Brain microvascular endothelial cell (primary cell): Measurements from ENCODE around the gene CEP112.

Experiments
- DNase-seq: peaks from one replicate; pipeline ENCODE4 v3.0.0-alpha.2; 2020
- H3K27ac ChIP-seq: fragments of 250-450 bp; sonication (Bioruptor Pico); 2 replicates; pipeline ENCODE4 v1.5.1; 2020; ENCODE audit warnings: mild to moderate bottlenecking, moderate library complexity
- H3K27me3 ChIP-seq: fragments of 250-450 bp; sonication (Bioruptor Pico); replicated peaks from 2 replicates; pipeline ENCODE4 v1.5.1; 2020; ENCODE audit warnings: mild to moderate bottlenecking
- H3K36me3 ChIP-seq: fragments of 250-450 bp; sonication (Bioruptor Pico); replicated peaks from 2 replicates; pipeline ENCODE4 v1.5.1; 2020; ENCODE audit warnings: mild to moderate bottlenecking
- H3K4me3 ChIP-seq: 2 replicates; pipeline ENCODE4 v1.5.1; 2011; ENCODE audit warnings: low read depth, mild to moderate bottlenecking, control low read depth, low read length, moderate library complexity
- in situ Hi-C: cut with HindIII; loops from 2 replicates; pipeline ENCODE4 v1.10.0; 2017; ENCODE audit warnings: low sequenced_read_pairs, low pct_ligation_motif_present
- TF ChIP-seq, protein P1 (sequence below): IDR thresholded peaks from 2 replicates; pipeline ENCODE4 v1.5.1; 2011; ENCODE audit warnings: low read depth, mild to moderate bottlenecking, moderate library complexity, low read length, control low read depth, inconsistent platforms; ENCODE audit errors: missing control alignments

Gene CEP112

GRCh38 chr17:65774787-65775186 lies 417.1 kb downstream of the CEP112 start:
- no peak overlapping the region for H3K4me3 ChIP-seq
- TF ChIP-seq, protein P1, sequence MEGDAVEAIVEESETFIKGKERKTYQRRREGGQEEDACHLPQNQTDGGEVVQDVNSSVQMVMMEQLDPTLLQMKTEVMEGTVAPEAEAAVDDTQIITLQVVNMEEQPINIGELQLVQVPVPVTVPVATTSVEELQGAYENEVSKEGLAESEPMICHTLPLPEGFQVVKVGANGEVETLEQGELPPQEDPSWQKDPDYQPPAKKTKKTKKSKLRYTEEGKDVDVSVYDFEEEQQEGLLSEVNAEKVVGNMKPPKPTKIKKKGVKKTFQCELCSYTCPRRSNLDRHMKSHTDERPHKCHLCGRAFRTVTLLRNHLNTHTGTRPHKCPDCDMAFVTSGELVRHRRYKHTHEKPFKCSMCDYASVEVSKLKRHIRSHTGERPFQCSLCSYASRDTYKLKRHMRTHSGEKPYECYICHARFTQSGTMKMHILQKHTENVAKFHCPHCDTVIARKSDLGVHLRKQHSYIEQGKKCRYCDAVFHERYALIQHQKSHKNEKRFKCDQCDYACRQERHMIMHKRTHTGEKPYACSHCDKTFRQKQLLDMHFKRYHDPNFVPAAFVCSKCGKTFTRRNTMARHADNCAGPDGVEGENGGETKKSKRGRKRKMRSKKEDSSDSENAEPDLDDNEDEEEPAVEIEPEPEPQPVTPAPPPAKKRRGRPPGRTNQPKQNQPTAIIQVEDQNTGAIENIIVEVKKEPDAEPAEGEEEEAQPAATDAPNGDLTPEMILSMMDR: no peak
- H3K27me3 ChIP-seq: no peaks in the 10 kb centered on the region
- in situ Hi-C loops: no loop called here
- H3K36me3 ChIP-seq: no peaks in the 10 kb centered on the region
- no peak for DNase-seq
- no peak overlapping the region for H3K27ac ChIP-seq

DNA sequence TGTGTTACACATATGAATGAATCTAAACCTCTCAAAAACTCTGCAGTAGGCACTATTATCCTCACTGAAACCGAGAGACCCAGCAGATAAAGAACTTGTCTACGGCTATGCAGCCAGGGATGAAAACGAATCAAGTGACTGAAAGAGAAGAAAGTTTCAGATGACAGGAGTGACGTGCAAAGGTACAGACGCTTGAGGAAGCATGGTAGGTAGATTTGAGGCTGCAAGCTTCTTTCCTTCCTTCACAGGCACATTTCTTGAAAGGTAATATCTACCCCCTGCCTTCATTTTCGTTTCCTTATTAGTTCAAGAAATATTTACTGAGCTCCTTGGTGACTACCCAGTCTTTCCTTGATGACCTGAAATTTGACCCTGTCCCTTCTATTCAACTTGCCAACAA lies 418.9 kb downstream of the CEP112 start:
- in situ Hi-C loops: no loop called here

GRCh38 chr17:65771704-65772103 lies 420.2 kb downstream of the CEP112 start:
- Histone ChIP-seq H3K4me3 (no peak overlapping the region), H3K27ac (no peak overlapping the region), H3K36me3 (no peaks in the 10 kb centered on the region), H3K27me3 (no peaks in the 10 kb centered on the region)
- in situ Hi-C loops: no loop called here
- DNase-seq: no peak
- TF ChIP-seq, protein P1: no peak

More for the DNA sequence above, 418.9 kb downstream of the CEP112 start:
- H3K27ac ChIP-seq: no peak overlapping the region
- H3K36me3 ChIP-seq: no peaks in the 10 kb centered on the region
- DNase-seq: no peak
- H3K4me3 ChIP-seq: no peak overlapping the region
- H3K27me3 ChIP-seq: no peaks in the 10 kb centered on the region
- TF ChIP-seq, protein P1: no peak

GRCh38 chr17:65763786-65764185 lies 428.1 kb downstream of the CEP112 start:
- Histone ChIP-seq H3K36me3 (no peaks in the 10 kb centered on the region), H3K27me3 (no peaks in the 10 kb centered on the region), H3K27ac (no peak overlapping the region), H3K4me3 (no peak overlapping the region)
- in situ Hi-C loops: no loop called here
- TF ChIP-seq, protein P1: no peak
- DNase-seq: no peak

GRCh38 chr17:65762973-65763372 lies 429.0 kb downstream of the CEP112 start:
- H3K36me3 ChIP-seq: no peaks in the 10 kb centered on the region
- in situ Hi-C loops: no loop called here
- no peak for DNase-seq
- TF ChIP-seq, protein P1: no peak
- H3K27ac ChIP-seq: no peak overlapping the region
- H3K4me3 ChIP-seq: no peak overlapping the region
- no peaks in the 10 kb centered on the region for H3K27me3 ChIP-seq

DNA sequence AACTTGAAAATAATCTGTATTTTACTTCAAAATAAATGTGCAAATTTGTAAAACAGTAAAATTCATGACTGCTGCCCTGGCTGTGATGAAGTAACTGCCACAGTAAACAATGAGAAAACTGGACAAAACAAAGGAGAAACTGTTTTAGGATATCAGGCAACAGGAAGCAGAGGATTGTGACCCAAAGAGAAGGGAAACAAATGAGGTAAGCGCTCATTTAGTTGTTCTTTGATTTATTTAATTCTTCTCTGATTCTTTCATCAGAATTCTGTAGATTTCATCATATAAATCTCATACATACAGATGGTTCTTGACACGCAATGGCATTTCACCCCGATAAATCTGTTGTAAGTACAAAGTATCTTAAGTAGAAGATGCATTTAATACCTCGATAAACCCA lies 432.4 kb downstream of the CEP112 start:
- in situ Hi-C loops: no loop called here
- Histone ChIP-seq H3K27me3 (no peaks in the 10 kb centered on the region), H3K27ac (no peak overlapping the region), H3K36me3 (no peaks in the 10 kb centered on the region), H3K4me3 (no peak overlapping the region)
- DNase-seq: no peak
- TF ChIP-seq, protein P1: no peak
